ENCODE data around the gene LCLAT1.

- TF ChIP-seq CTCF (IDR thresholded peaks at IDR 0.05) (no peak), EZH2 (IDR thresholded peaks at IDR 0.05; ENCODE audit: borderline replicate concordance, insufficient read depth, low read depth, low read length, poor library complexity, severe bottlenecking) (no peak)
Measured at GRCh38 chr2:30448308-30448707, 1.3 kb downstream of the LCLAT1 start.

Measured in B cell (primary cell).